ENCODE data around the gene FIBCD1. TPM values are rescaled to one million over a fixed set of nuclear protein-coding genes. Genes with fewer than 3 reads are reported as not detected.

The FIBCD1 gene
- total RNA-seq, 1 experiment from 2014 or later = 7.1 TPM

- Histone ChIP-seq H3K79me2 (ENCODE audit: insufficient read depth, low read length) (no peaks in the 10 kb centered on the region), H3K4ac (ENCODE audit: low read depth, low read length) (no peak overlapping the region), H3K4me1 (ENCODE audit: insufficient read depth, low read length) (no peaks in the 10 kb centered on the region), H4K5ac (ENCODE audit: insufficient read length, low read depth, low read length) (no peak overlapping the region), H3K56ac (ENCODE audit: insufficient read length, low read depth, low read length) (no peak overlapping the region), H3K18ac (ENCODE audit: insufficient read length, low read depth, low read length) (no peak overlapping the region), H2BK15ac (ENCODE audit: low read depth, low read length) (no peak overlapping the region), H3K27ac (ENCODE audit: insufficient read length, low read depth, low read length) (no peak overlapping the region), H2BK5ac (ENCODE audit: insufficient read length, low read length) (no peak overlapping the region), H2BK12ac (ENCODE audit: insufficient read length, low read depth, low read length) (no peak overlapping the region), H4K8ac (replicated peaks; ENCODE audit: insufficient read length, low read depth, low read length) (no peak overlapping the region), H3K9ac (ENCODE audit: extremely low read depth, insufficient read length, low read length) (no peak overlapping the region), H3K79me1 (ENCODE audit: insufficient read depth, low read depth, low read length, poor library complexity, severe bottlenecking) (no peaks in the 10 kb centered on the region), H3K23ac (ENCODE audit: insufficient read length, low read depth, low read length) (no peak overlapping the region), H3T11ph (ENCODE audit: low read length) (no peak overlapping the region), H4K20me1 (ENCODE audit: control insufficient read depth, insufficient read depth, insufficient read length) (no peaks in the 10 kb centered on the region), H3K14ac (ENCODE audit: insufficient read depth, low read length) (no peak overlapping the region), H2BK120ac (ENCODE audit: low read depth, low read length, poor library complexity, severe bottlenecking) (no peak overlapping the region), H2AK5ac (ENCODE audit: insufficient read length, low read length) (no peak overlapping the region), H3K27me3 (ENCODE audit: insufficient read depth, low read length) (no peaks in the 10 kb centered on the region), H2BK20ac (ENCODE audit: low read depth, low read length, poor library complexity, severe bottlenecking) (no peak overlapping the region), H3K4me2 (ENCODE audit: insufficient read depth, insufficient read length, low read length) (no peak overlapping the region), H4K91ac (ENCODE audit: insufficient read length, low read depth, low read length) (no peak overlapping the region), H3K23me2 (ENCODE audit: insufficient read length, low read depth, low read length, poor library complexity, severe bottlenecking) (no peaks in the 10 kb centered on the region), H3K9me3 (ENCODE audit: control insufficient read depth, low read depth, low read length) (no peaks in the 10 kb centered on the region), H2AFZ (ENCODE audit: low read length) (no peak overlapping the region)
- H3K4me1 Mint-ChIP-seq = peaks cover 3 to 13% of the 10 kb centered on the region in 2 experiments
- no CpG with 5 or more reads among the region's 8 CpGs for WGBS (ENCODE audit: extremely low coverage, insufficient read length, low lambda C conversion rate)
- H3K27ac Mint-ChIP-seq = no peak overlapping the region
- DNase-seq = no peak
- H3K27me3 Mint-ChIP-seq (ENCODE audit: low read depth) = peaks cover 48% of the 10 kb centered on the region
- TF ChIP-seq CTCF (conservative IDR thresholded peaks at IDR 0.05) = no peak
- H3K9me3 Mint-ChIP-seq = peaks cover 7 to 14% of the 10 kb centered on the region in 2 experiments; a peak in 4 of 5 replicates
- peaks cover 0 to 2% (median 0%) of the 10 kb centered on the region in 3 experiments; a peak in 1 of 7 replicates for H3K36me3 Mint-ChIP-seq (ENCODE audit: insufficient read depth in 1 of 3, low read depth in 3 of 3)
- no peak overlapping the region for H3K4me3 Mint-ChIP-seq
Measured at GRCh38 chr9:130948266-130948665, 9.2 kb upstream of the FIBCD1 start.

All from H9 (cell line).